A375 (cell line): ENCODE measurements around the gene GPR37. TPM values are rescaled to one million over a fixed set of nuclear protein-coding genes. Genes with fewer than 3 reads are reported as not detected.

Experiments
- total RNA-seq: library from RNA; depleted of rRNA; stranded (reverse); fragments of >200 nt; shearing (Covaris generic); gene quantifications from 2 replicates; pipeline ENCODE4 v1.2.3, GENCODE V29; 2014; rRNA removed

The GPR37 gene
- total RNA-seq: 2.7 and 3.3 TPM in 2 replicates

GRCh38 chr7:124765401-124766352, at the start of gene GPR37:
Gene GPR37, minus strand, starts transcription at chr7:124765792. Its CDS starts 816 bp downstream, at chr7:124764976.

Other genes starting within 250 kb of the GPR37 start
- gene POT1, start 164.0 kb upstream of the GPR37 start, total RNA-seq: 22.3 and 28.3 TPM in 2 replicates